NCI-H460 (cell line): ENCODE measurements around the gene MPHOSPH8. TPM values are rescaled to one million over a fixed set of nuclear protein-coding genes. Genes with fewer than 3 reads are reported as not detected.
"Not testable (repeated sequence)": the region's sequence is repeated elsewhere in the genome, so short reads cannot be mapped to it uniquely, and the experiment has no call there.

Experiments
- DNase-seq: peaks from one replicate; pipeline ENCODE4 v3.0.0-alpha.2; 2016; ENCODE audit warnings: low read depth; ENCODE audit errors: extremely low read depth
- total RNA-seq: library from RNA; depleted of rRNA; stranded (reverse); fragments of >200 nt; shearing (Covaris generic); gene quantifications from 2 replicates; pipeline ENCODE4 v1.2.3, GENCODE V29; 2014; rRNA removed

MPHOSPH8 gene
- total RNA-seq, 1 experiment from 2014 or later, result 13.2 TPM

- no peak for DNase-seq
Measured at GRCh38 chr13:19680751-19681150, 47.3 kb downstream of the MPHOSPH8 start.

- no peak for DNase-seq
Measured at GRCh38 chr13:19681517-19681916, 48.1 kb downstream of the MPHOSPH8 start.

- DNase-seq, result no peak
Measured at GRCh38 chr13:19685034-19685433, 51.6 kb downstream of the MPHOSPH8 start.

DNA sequence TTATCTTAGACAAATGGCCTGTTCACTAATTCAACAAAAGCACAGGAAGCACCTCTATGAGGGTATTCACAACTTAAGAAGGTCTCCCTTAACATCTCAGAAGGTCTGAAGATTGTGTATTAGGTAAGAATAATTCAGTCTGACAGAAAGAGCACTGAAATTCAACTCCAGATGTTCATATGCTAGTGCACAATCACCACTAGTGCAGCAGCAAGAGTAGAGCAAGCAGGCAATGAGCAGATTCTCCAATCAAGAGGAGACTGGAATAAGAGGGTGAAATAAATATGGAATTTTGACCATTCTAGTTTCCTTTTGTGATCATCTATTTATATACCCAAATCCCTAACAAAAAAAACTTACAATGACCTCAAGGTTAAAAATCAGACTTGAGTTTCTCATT lies 52.0 kb downstream of the MPHOSPH8 start:
- DNase-seq, result no peak

DNA sequence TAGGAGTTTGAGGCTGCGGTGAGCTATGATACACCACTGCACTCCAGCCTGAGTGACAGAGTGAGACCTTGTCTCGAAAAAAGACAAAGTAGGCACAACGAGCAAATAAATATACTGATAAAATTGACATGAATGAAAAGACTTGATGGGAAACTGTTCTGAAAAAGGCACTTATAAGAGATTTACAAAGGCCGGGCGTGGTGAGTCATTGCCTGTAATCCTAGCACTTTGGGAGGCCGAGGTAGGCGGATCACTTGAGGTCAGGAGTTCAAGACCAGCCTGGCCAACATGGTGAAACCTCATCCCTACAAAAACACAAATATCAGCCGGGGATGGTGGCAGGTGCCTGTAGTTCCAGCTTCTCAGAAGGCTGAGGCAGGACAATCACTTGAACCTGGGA lies 58.0 kb downstream of the MPHOSPH8 start:
- DNase-seq, result not testable (repeated sequence)

DNA sequence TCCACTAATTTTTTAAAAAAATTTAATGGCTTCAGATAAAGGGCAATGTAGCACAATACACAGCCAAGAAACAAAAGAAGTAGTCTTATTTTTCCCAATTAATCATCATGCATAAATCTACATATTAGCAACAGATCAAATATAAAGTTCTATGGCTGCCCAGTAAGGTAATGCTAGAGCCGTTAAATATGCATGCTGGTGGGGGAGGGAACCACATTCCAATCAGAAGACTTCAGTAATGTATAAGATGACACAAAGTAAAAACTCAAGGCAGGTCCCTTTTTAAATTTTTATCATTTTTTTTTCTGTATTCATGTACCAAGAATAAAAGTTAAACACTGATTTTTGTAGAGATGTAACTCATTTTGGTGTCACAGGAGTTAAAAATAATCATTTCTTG lies 62.0 kb downstream of the MPHOSPH8 start:
- no peak for DNase-seq

- DNase-seq, result no peak
Measured at GRCh38 chr13:19695829-19696228, 62.4 kb downstream of the MPHOSPH8 start.

GRCh38 chr13:19700963-19701362 lies 67.5 kb downstream of the MPHOSPH8 start:
- DNase-seq, result not testable (repeated sequence)

DNA sequence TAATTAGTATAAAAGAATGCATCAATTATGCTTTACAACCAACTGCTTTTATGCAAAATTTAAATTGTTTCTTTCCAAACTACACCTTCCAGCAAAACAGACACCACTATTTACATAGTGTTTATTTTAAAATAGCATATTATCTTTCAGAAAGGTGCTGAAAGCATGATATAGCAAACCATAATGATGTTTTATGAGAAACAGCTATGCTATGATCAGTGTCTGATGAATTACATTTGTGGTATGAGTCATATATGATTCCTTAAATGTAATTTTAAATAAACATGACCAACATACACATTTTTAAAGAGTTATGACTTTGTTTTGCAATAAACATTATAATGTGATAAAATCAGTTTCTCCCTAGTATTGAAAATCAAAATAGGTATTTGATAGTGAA lies 68.2 kb downstream of the MPHOSPH8 start:
- DNase-seq, result not testable (repeated sequence)

DNA sequence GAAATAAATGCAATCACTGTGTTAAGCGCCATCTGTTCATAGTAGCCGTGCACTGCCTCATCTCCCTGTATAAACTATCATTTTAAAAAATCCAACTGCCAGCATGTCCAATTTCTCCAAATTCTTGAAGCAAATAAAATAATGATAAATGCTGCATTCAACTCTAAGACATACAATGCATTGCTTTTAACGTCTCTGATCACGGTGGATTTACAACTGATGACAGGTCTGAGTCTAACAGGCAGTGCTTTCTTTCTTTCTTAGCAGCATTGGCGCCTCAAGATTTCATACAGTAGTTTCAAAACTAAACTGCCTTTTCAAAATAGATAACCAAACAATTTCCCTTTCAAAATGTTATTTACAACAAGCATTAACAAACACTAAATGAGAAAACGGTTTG lies 70.8 kb downstream of the MPHOSPH8 start:
- not testable (repeated sequence) for DNase-seq

DNA sequence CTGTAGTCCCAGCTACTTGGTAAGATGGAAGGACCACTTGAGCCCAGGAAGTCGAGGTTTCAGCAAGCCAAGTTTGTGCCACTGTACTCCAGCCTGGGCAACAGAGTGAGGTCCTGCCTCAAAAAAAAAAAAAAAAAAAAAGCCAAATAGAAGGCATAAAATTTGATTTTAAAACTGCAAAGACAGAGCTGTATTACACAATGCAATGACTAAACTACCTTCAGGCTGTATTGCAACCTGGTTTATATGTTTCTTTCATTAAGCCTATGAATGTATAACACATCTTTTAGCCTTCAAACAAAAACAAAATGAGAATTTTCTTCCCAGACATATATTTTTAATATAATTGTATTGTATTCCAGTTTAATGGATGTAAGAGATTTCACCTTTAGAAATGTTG lies 75.6 kb downstream of the MPHOSPH8 start:
- not testable (repeated sequence) for DNase-seq

- not testable (repeated sequence) for DNase-seq
Measured at GRCh38 chr13:19709782-19710181, 76.3 kb downstream of the MPHOSPH8 start.

- no peak for DNase-seq
Measured at GRCh38 chr13:19713186-19713965, 79.9 kb downstream of the MPHOSPH8 start.

GRCh38 chr13:19720039-19720438 lies 86.6 kb downstream of the MPHOSPH8 start:
- DNase-seq, result no peak

Other genes starting within 250 kb of the MPHOSPH8 start
- not detected in 2 replicates for gene TPTE2, start 72.1 kb upstream of the MPHOSPH8 start, total RNA-seq
- 26.2 and 34.1 TPM in 2 replicates for gene PSPC1, start 149.3 kb downstream of the MPHOSPH8 start, total RNA-seq
- 11.6 and 13.5 TPM in 2 replicates for gene ZMYM5, start 230.0 kb downstream of the MPHOSPH8 start, total RNA-seq